Esophagus squamous epithelium (tissue), 5 donors: Measurements from ENCODE around the gene BFSP2. TPM values are rescaled to one million over a fixed set of nuclear protein-coding genes. Genes with fewer than 3 reads are reported as not detected.

Source experiments
- DNase-seq: peaks from one replicate; lab custom pipeline; 2025; lab: John Stamatoyannopoulos, UW
- H3K27ac ChIP-seq, 4 donors: fragments of 200-600 bp; sonication (generic); one replicate each; pipeline ENCODE4 v1.5.1; 2016 to 2019; ENCODE audit warnings: mild to moderate bottlenecking in 1 of 4
- H3K27me3 ChIP-seq, 4 donors: fragments of 200-600 bp; sonication (generic); 1 replicate in 3 of 4; 2 replicates in 1 of 4; pipeline versions ENCODE4 v1.5.1 to v1.6.0; 2017 to 2021; ENCODE audit warnings: antibody characterized with exemption in 1 of 4
- H3K36me3 ChIP-seq, 3 donors: fragments of 200-600 bp; sonication (generic); one replicate each; pipeline ENCODE4 v1.5.1; 2016 to 2019
- H3K4me1 ChIP-seq, 3 donors: fragments of 200-600 bp; sonication (generic); one replicate each; pipeline ENCODE4 v1.5.1; 2017 to 2019
- H3K4me3 ChIP-seq, 4 donors: fragments of 200-600 bp; sonication (generic); 1 replicate in 3 of 4; 2 replicates in 1 of 4; pipeline ENCODE4 v1.5.1; 2016 to 2019; ENCODE audit warnings: mild to moderate bottlenecking in 2 of 4, moderate library complexity in 1 of 4
- H3K9me3 ChIP-seq, 3 donors: fragments of 200-600 bp; sonication (generic); one replicate each; pipeline ENCODE4 v1.5.1; 2016 to 2019
- CTCF ChIP-seq, 6 experiments: fragments of 450-650 bp in 4 of 6; fragments of 200-600 bp in 2 of 6; sonication (generic) in 2 of 6; IDR thresholded peaks; one replicate each; pipeline ENCODE4 v1.5.1; 2016 to 2019; ENCODE audit warnings: antibody characterized with exemption in 6 of 6, mild to moderate bottlenecking in 4 of 6, moderate library complexity in 4 of 6
- POLR2A ChIP-seq, 4 donors: fragments of 450-650 bp; IDR thresholded peaks; one replicate each; pipeline ENCODE4 v1.6.1; 2017; ENCODE audit warnings: antibody characterized with exemption in 4 of 4, mild to moderate bottlenecking in 4 of 4, moderate library complexity in 3 of 4
- WGBS, 2 donors: methylation state at CpG; one replicate each; pipeline ENCODE4 v1.1.5; 2018; 5-methylcytosine and 5-hydroxymethylcytosine counted together
- intact Hi-C: fragments of 100-400 bp; cut with DNase I; formaldehyde crosslinking; loops from one replicate; pipeline ENCODE4 v1.15.0; 2022
- total RNA-seq, 4 donors: library from RNA; depleted of rRNA; stranded (reverse); fragments of >200 nt; gene quantifications; one replicate each; pipeline ENCODE4 v1.1.0, GENCODE V29; 2016
- donor health status: DM: yes; HTN: yes; CAD: no.

Gene BFSP2
- total RNA-seq, 4 donors from 2014 or later: not detected

- H3K4me3 ChIP-seq: no peak overlapping the region
- H3K4me1 ChIP-seq: peaks cover 0 to 25% (median 4%) of the 10 kb centered on the region in 3 donors
- intact Hi-C loops: no loop called here
- 78 to 85% methylated on average over 2 of the region's 2 CpGs for WGBS, 2 donors
- TF ChIP-seq POLR2A (IDR thresholded peaks at IDR 0.05): no peak
- no peak for TF ChIP-seq CTCF (IDR thresholded peaks at IDR 0.05)
- no peaks in the 10 kb centered on the region for H3K9me3 ChIP-seq
- DNase-seq: no peak
- H3K27ac ChIP-seq: no peak overlapping the region
- H3K36me3 ChIP-seq: no peaks in the 10 kb centered on the region
- H3K27me3 ChIP-seq: no peaks in the 10 kb centered on the region
Observed at GRCh38 chr3:133440652-133441051, 40.8 kb downstream of the BFSP2 start.

GRCh38 chr3:133441867-133442270, 42.0 kb downstream of the BFSP2 start:
- Histone ChIP-seq H3K4me3 (no peak overlapping the region), H3K27me3 (no peaks in the 10 kb centered on the region), H3K9me3 (no peaks in the 10 kb centered on the region), H3K27ac (no peak overlapping the region), H3K4me1 (peaks cover 0 to 25% (median 4%) of the 10 kb centered on the region in 3 donors), H3K36me3 (no peaks in the 10 kb centered on the region)
- intact Hi-C loops: no loop called here
- DNase-seq: no peak
- 55 to 61% methylated on average over 3 of the region's 3 CpGs for WGBS, 2 donors
- TF ChIP-seq CTCF (IDR thresholded peaks at IDR 0.05) (no peak), POLR2A (IDR thresholded peaks at IDR 0.05) (no peak)

DNA sequence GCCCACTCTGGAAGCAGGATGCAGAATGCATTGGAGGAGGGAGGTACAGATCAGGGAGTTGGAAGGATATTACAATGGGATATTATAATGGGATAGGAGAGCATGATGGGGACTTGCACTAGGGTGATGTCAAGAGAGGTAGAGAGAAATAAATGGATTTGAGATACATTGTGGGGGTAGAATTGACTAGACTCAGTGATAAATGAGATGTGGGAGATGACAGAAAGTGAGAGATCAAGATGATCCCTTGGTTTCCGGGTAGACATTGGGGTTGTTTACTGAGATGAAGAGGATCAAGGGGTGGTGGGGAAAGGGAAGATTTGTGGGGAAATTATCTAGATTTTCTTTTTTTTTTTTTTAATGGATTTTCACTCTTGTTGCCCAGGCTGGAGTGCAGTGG, 42.7 kb downstream of the BFSP2 start:
- no peaks in the 10 kb centered on the region for H3K36me3 ChIP-seq
- no peak overlapping the region for H3K4me3 ChIP-seq
- peaks cover 0 to 24% (median 4%) of the 10 kb centered on the region in 3 donors for H3K4me1 ChIP-seq
- intact Hi-C loops: no loop called here
- no peaks in the 10 kb centered on the region for H3K27me3 ChIP-seq
- WGBS, 2 donors: 68 to 81% methylated on average over 1 of the region's 1 CpG
- DNase-seq: no peak
- no peak overlapping the region for H3K27ac ChIP-seq
- no peaks in the 10 kb centered on the region for H3K9me3 ChIP-seq
- TF ChIP-seq POLR2A (IDR thresholded peaks at IDR 0.05): no peak
- no peak for TF ChIP-seq CTCF (IDR thresholded peaks at IDR 0.05)

- no peak for DNase-seq
- Histone ChIP-seq H3K4me1 (peaks cover 0 to 20% (median 4%) of the 10 kb centered on the region in 3 donors), H3K9me3 (no peaks in the 10 kb centered on the region), H3K36me3 (no peaks in the 10 kb centered on the region), H3K4me3 (no peak overlapping the region), H3K27me3 (no peaks in the 10 kb centered on the region), H3K27ac (no peak overlapping the region)
- TF ChIP-seq CTCF (IDR thresholded peaks at IDR 0.05) (peak in 2 of 6 experiments; percentile 8 to 31), POLR2A (IDR thresholded peaks at IDR 0.05) (no peak)
- 29 to 32% methylated on average over 5 of the region's 5 CpGs for WGBS, 2 donors
- intact Hi-C loops: no loop called here
Observed at GRCh38 chr3:133443649-133444422, 44.0 kb downstream of the BFSP2 start.

GRCh38 chr3:133444423-133444774, 44.5 kb downstream of the BFSP2 start:
- Histone ChIP-seq H3K27ac (no peak overlapping the region), H3K9me3 (no peaks in the 10 kb centered on the region), H3K4me1 (peaks cover 0 to 20% (median 4%) of the 10 kb centered on the region in 3 donors), H3K4me3 (no peak overlapping the region), H3K27me3 (no peaks in the 10 kb centered on the region), H3K36me3 (no peaks in the 10 kb centered on the region)
- DNase-seq: no peak
- intact Hi-C loops: no loop called here
- no peak for TF ChIP-seq POLR2A (IDR thresholded peaks at IDR 0.05)
- TF ChIP-seq CTCF (IDR thresholded peaks at IDR 0.05): no peak
- 60 to 68% methylated on average over 4 of the region's 4 CpGs for WGBS, 2 donors
